ENCODE measurements around the gene APC2.

GRCh38 chr19:1478934-1479707 is 29.2 kb downstream of the APC2 start, which contains the start of gene C19orf25:
- TF ChIP-seq EP300 (IDR thresholded peaks at IDR 0.05) (no peak), CTCF (IDR thresholded peaks at IDR 0.05) (no peak)
